ENCODE data around the gene UEVLD.

The UEVLD gene

GRCh38 chr11:18490319-18490718 is 98.2 kb downstream of the UEVLD start:
- TF ChIP-seq Cebpa-rat (IDR thresholded peaks at IDR 0.05), result no peak
- H3K27ac ChIP-seq, result no peak overlapping the region
- peaks cover 6% of the 10 kb centered on the region; the same call in 1 of the 2 replicates for H4K20me1 ChIP-seq
- no peak overlapping the region for H3K4me3 ChIP-seq
- H3K4me2 ChIP-seq, result peak overlapping the region; percentile 16
- no peaks in the 10 kb centered on the region for H3K9me3 ChIP-seq
- peaks cover 16% of the 10 kb centered on the region for H3K4me1 ChIP-seq
- H3K36me3 ChIP-seq, result peaks cover 77% of the 10 kb centered on the region
- no peak overlapping the region for H3K9ac ChIP-seq
- no peaks in the 10 kb centered on the region for H3K27me3 ChIP-seq

GRCh38 chr11:18485913-18486528 is 102.5 kb downstream of the UEVLD start:
- Histone ChIP-seq H3K27ac (no peak overlapping the region), H4K20me1 (no peaks in the 10 kb centered on the region), H3K9me3 (no peaks in the 10 kb centered on the region), H3K36me3 (peaks cover 86% of the 10 kb centered on the region), H3K9ac (no peak overlapping the region), H3K4me2 (no peak overlapping the region), H3K4me1 (peaks cover 11% of the 10 kb centered on the region), H3K4me3 (no peak overlapping the region), H3K27me3 (no peaks in the 10 kb centered on the region)
- TF ChIP-seq Cebpa-rat (IDR thresholded peaks at IDR 0.05), result no peak

Measured in BLaER1 (cell line).